Islet precursor cell (in vitro differentiated cells): Measurements from ENCODE around the gene WDR89.
"Not testable (repeated sequence)": the region's sequence is repeated elsewhere in the genome, so short reads cannot be mapped to it uniquely, and the experiment has no call there.

Experiments
- DNase-seq: peaks from one replicate; pipeline ENCODE4 v3.0.0-alpha.2; 2018

The WDR89 gene

GRCh38 chr14:63650256-63650952 is 8.7 kb upstream of the WDR89 start:
- no peak for DNase-seq

- peak; percentile 88 for DNase-seq
Measured at GRCh38 chr14:63647696-63648410, 6.2 kb upstream of the WDR89 start.

- DNase-seq = no peak
Measured at GRCh38 chr14:63644741-63645140, 3.1 kb upstream of the WDR89 start.

GRCh38 chr14:63642656-63643382 is 1.1 kb upstream of the WDR89 start:
- no peak for DNase-seq

- peak; percentile 91 for DNase-seq
Measured at GRCh38 chr14:63642229-63642611, 549 bp upstream of the WDR89 start.

GRCh38 chr14:63638493-63638892 is 3.2 kb downstream of the WDR89 start:
- DNase-seq = no peak

- DNase-seq = not testable (repeated sequence)
Measured at GRCh38 chr14:63636094-63636635, 5.5 kb downstream of the WDR89 start.

- DNase-seq = no peak
Measured at GRCh38 chr14:63633801-63634200, 7.9 kb downstream of the WDR89 start.

GRCh38 chr14:63632932-63633514 is 8.6 kb downstream of the WDR89 start:
- no peak for DNase-seq

GRCh38 chr14:63624701-63625100 is 17.0 kb downstream of the WDR89 start:
- no peak for DNase-seq

- no peak for DNase-seq
Measured at GRCh38 chr14:63624203-63624602, 17.5 kb downstream of the WDR89 start.

- DNase-seq = not testable (repeated sequence)
Measured at GRCh38 chr14:63621975-63622374, 19.7 kb downstream of the WDR89 start.

GRCh38 chr14:63616015-63616414 is 25.7 kb downstream of the WDR89 start:
- no peak for DNase-seq

GRCh38 chr14:63614679-63615363 is 26.9 kb downstream of the WDR89 start:
- DNase-seq = no peak

- DNase-seq = no peak
Measured at GRCh38 chr14:63611078-63611477, 30.6 kb downstream of the WDR89 start.

- DNase-seq = no peak
Measured at GRCh38 chr14:63605041-63605532, 36.6 kb downstream of the WDR89 start.

GRCh38 chr14:63604626-63605025 is 37.0 kb downstream of the WDR89 start:
- no peak for DNase-seq

GRCh38 chr14:63603749-63604277 is 37.9 kb downstream of the WDR89 start:
- peak; percentile 61 for DNase-seq

- DNase-seq = no peak
Measured at GRCh38 chr14:63598807-63599206, 42.9 kb downstream of the WDR89 start.

GRCh38 chr14:63596998-63597658 is 44.5 kb downstream of the WDR89 start:
- no peak for DNase-seq
